DMS153 treated with DMSO at 0.1 percent for 48 hours (cell line): ENCODE data around the gene FETUB.
"Not testable (repeated sequence)": the region's sequence is repeated elsewhere in the genome, so short reads cannot be mapped to it uniquely, and the experiment has no call there.

Experiments
- DNase-seq: peaks from one replicate; lab custom pipeline; 2025; ENCODE audit not compliant: unreplicated experiment; lab: John Stamatoyannopoulos, UW

Gene FETUB

DNA sequence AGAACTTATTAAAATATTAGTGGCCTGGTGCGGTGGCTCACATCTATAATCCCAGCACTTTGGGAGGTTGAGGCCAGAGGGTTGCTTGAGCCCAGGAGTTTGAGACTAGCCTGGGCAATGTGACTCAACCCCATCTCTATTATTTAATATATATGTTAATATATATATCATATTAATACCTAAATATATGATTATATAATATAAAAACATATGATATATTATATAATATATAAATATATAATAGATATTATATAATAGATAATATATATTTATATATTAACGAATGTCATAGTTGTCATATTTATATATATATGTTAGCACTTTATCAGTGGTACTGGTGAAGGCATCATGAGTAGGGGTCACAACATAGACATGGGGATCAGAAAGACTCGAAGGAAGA is 30.9 kb downstream of the FETUB start:
- DNase-seq, result no peak

DNA sequence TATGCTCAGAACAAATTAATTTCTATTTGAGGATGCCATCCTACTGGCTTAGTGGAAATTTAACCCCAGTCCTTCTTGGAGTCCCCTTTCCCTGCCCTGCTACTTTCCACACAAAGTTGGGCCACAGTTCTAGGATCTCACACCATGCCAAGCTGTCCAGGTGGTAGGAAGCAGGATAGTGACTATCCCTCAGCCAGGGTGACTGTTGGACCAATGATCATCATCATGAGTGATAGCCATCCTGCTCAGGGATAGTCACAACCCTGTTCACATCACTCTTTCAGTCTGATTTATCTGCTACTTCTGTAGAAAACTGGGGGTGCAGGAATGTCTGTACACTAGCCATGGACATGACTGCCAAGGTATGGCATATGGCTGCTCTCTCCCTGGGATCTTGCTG is 38.4 kb downstream of the FETUB start:
- DNase-seq, result no peak

DNA sequence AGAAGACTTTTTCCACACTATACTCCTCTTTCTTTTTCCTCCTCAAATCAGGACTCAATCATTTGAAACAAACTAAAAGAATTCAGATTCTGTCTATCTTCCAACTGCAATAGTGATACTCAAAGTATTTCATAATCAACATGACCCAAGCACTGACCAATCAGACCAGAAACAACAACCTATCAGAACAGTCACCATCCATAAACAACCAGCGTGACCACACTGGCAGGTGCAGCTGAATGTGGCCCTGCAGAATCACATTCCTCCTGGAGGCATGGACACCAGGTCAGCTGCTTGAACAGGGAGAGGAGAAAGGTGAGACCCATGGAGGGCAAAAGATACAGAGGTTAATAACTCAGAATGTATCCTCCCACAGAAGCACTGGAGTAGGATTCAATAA is 39.0 kb downstream of the FETUB start:
- no peak for DNase-seq

DNA sequence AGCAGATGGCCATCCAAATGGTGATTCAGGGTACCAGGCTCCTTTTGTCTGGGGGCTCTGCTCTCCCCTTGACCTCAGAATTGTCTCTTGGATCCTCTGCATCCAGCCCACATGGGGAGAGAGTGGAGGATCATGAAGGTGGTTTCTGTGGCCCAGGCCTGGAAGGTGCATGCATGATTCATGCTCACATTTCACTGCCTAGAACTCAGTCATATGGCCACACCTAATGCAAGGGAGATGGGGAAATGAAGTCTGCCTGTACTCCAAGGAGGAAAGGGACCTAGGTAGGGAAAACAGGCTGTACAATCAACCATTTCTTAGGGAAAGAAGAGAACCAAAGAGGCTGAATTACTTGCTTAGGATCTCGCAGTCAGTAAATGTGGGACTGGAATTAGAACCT is 40.7 kb downstream of the FETUB start:
- DNase-seq, result no peak

DNA sequence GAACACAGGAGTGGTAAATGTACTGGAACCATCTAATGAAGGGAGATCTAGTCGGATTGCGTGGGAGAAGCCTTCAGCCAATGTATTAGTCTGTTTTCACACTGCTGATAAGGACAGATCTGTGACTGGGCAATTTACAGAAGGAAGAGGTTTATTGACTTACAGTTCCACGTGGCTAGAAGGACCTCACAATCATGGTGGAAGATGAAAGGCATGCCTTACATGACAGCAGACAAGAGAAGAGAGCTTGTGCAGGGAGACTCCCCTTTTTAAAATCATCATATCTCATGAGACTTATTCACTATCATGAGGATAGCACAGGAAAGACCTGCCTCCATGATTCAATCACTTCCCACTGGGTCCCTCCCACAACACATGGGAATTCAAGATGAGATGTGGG is 42.6 kb downstream of the FETUB start:
- DNase-seq, result no peak

DNA sequence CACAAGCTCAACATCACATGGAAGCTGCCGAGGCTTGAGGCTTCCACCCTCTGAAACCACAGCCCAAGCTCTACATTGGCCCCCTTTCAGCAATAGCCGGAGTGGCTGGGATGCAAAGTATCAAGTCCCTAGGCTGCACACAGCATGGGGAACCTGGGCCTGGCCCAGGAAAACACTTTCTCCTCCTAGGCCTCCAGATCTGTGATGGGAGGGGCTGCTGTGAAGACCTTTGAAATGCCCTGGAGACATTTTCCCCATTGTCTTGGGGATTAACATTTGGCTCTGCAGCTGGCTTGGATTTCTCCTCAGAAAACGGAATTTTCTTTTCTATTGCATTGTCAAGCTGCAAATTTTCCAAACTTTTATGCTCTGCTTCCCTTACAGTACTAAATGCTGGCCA is 43.8 kb downstream of the FETUB start:
- DNase-seq, result no peak

DNA sequence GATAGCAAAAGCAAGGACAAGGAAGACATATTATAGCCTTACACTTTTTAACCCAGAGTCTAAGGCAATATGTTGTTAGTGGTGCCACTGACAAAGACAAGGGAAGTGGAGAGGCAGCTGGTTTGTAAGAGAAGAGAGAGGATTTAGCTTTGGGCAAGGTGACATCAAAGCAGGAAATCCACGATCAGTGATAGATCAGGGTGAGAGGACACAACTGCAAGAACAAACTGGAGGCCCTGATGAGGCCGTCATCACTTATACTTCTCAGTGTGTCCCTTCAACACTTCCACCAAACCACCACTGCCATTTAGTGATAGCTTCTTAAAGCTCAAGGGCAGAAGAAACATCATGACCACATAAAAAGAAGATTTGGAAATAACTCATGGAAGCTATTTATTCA is 46.3 kb downstream of the FETUB start:
- not testable (repeated sequence) for DNase-seq

DNA sequence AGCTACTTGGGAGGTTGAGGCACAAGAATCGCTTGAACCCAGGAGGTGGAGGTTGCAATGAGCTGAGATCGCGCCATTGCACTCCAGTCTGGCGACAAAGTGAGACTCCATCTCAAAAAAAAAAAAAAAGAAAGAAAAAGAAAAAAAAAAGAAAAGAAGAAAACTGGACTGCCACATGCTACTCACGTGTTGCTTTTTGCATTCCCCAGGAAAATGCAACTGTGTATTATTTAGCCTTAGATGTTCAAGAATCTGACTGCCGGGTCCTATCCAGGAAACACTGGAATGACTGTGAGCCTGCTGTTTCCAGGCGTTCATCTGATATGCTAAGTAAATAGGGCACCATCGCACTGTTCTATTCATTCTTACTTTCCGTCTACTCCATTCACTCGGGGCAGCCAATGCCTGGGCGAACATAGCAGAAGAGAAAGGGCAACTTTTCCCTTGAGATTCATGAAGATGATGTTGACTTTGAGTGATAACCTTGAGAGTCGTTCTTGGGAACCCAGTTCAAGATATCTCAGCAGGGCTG is 47.0 kb downstream of the FETUB start:
- DNase-seq, result no peak

DNA sequence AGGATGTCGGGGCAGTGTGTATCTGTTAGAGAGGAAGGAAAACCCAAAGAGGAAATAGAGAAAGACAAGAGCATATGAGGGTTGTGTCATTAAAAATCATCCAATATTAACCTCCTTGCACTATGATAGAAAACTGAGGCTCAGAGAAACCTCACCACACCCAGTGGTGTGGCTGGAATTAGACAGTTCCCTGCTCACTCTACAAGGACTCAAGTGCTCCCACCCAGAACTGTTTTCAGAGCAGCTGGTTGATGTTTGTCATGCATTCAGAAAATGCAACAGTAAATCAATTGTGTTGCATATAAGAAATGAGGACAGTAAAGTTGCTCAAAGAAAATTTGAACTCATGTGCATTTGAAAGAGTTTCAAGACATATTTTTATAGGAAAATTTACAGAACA is 50.1 kb downstream of the FETUB start:
- not testable (repeated sequence) for DNase-seq

DNA sequence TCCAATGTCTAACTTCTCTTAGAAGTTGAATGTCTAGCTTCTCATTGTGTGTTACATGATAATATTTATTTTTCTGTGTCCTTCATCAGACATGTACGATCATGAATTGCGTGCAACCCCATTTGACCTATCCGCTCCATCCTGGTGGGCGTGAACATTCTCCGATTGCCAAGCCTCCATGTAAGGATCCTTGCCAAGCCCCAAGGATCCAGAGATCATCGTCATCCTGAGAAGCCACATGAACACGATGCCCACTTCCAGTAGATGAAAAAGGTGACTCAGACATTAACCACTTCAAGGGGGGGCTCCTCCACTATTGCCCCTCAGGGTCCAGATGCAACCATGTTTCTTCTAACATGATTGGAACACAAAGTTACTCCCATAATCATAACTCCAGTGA is 51.5 kb downstream of the FETUB start:
- no peak for DNase-seq

DNA sequence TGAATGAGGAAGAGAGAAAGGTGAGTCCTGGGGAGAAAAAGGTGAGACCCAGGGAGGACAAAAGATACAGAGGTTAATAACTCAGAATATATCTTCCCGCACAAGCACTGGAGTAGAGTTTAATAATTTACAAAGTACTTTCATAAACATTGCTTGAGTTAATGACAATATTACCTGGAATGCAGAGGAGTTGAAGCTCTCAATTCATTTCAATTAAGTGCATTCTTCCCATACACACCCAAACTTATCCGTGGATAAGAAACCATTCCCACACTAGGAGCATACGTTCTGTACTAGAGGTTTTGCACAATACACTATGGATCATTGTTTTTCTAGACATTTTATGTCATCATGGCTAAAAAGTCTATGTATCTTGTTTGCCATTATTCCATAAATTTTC is 53.6 kb downstream of the FETUB start:
- no peak for DNase-seq

DNA sequence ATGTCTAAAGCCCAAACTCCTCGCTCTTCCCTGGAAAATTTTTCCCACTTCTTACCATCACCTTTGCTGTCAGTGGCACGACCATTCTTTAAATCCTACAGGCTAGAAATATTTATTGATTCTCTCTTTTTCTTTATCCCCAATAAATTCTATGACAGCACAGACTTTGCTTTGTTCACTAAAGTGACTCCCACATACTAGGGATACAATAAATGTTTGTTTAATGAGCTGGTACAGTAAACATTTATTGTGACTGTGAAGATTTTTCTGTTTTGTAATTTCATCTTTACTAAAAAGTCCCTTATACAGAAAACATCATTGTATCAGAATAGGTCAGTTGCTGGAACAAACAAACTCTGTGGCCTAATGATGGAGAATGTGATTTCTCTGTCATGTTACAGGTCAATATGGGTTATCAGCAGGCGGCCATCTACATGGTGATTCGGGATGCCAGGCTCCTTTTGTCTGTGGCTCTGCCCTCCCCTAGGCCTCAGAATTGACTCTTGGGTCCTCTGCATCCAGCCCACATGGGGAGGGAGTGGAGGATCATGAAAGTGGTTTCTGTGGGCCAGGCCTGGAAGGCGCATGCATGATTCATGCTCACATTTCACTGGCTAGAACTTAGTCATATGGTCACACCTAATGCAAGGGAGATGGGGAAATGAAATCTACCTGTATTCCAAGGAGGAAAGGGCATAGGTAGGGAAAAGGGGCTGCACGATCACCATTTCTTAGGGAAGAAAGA is 54.3 kb downstream of the FETUB start:
- DNase-seq, result no peak

DNA sequence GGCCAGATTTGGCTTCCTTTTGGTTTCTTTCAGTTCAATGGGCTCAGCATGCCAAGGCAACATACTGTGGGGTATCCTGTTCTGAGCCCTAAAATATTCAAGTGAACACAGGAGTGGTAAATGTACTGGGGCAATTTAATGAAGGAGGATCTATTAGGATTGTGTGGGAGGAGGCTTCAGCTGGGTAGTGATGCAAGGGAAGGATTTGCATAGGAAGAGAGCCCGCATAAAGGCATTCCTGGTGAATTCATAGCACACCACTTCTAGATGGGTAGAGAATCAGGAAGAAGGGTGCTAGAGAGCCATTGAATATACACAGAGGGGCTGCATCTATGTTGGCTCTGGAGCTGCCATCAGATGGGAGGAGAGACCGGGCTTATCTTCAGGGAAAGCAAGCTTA is 56.3 kb downstream of the FETUB start:
- no peak for DNase-seq

DNA sequence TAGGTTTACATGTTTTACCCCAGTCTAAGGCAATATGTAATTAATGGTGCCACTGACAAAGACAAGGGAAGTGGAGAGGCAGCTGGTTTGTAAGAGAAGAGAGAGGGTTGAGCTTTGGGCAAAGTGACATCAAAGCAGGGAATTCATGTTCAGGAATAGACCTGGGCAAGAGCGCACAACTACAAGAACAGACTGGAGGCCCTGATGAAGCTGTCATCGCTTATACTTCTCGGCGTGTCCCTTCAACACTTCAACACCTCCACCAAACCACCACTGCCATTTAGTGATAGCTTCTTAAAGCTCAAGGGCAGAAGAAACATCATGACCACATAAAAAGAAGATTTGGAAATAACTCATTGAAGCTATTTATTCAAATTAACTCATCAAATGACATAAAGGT is 57.3 kb downstream of the FETUB start:
- no peak for DNase-seq

DNA sequence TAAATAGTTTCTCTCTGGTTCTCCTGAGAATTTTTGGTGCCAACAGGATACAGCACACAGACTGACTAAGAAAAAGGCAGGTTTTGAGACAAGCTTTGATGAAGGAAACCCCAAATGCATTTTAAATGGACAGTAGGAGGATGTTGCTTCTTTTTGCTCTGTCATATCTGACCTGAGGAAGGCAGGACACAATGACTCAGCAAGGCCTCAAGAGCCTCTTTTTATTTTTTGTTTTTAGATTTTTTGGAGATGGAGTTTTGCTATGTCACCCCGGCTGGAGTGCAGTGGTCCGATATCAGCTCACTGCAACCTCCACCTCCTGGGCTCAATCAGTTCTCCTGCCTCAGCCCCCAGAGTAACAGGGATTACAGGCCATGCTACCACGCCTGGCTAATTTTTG is 60.1 kb downstream of the FETUB start:
- DNase-seq, result no peak

DNA sequence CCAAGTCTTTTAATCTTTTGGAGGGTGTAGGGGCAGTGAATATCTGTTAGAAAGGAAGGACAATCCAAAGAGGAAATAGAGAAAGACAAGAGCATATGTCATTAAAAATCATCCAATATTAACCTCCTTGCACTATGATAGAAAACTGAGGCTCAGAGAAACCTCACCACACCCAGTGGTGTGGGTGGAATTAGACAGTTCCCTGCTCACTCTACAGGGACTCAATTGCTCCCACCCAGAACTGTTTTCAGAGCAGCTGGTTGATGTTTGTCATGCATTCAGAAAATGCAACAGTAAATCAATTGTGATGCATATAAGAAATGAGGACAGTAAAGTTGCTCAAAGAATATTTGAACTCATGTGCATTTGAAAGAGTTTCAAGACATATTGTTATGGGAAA is 62.3 kb downstream of the FETUB start:
- DNase-seq, result not testable (repeated sequence)
